ENCODE measurements around the gene RIPK4.

The RIPK4 gene

GRCh38 chr21:41752231-41752681 lies 14.6 kb downstream of the RIPK4 start:
- DNase-seq: no peak

- DNase-seq: no peak
Measured at GRCh38 chr21:41751611-41752011, 15.2 kb downstream of the RIPK4 start.

DNA sequence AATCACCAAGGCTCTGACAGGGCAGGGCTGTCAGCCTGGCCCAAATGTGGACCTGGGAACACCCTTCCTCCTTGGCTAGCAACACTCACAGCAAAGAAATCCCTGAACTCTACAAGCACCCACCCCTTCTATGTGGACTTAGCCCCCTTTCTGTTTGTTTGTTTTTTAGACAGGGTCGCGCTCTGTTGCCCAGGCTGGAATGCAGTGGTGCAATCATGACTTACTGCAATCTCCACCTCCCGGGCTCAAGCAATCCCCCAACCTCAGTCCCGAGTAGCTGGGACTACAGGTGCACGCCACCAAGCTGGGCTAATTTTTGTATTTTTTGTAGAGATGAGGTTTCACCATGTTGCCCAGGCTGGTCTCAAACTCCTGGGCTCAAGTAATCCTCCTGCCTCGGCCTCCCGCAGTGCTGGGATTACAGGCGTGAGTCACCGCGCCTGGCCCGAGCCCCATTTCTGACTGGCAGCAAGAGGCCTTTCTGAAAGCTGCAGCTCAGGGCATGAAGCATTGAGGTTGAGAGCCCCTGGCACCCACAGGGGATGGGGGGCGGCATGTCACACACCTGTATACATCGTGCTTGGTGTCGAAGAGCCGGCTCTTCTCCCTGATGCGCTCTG lies 16.2 kb downstream of the RIPK4 start:
- no peak for DNase-seq

DNA sequence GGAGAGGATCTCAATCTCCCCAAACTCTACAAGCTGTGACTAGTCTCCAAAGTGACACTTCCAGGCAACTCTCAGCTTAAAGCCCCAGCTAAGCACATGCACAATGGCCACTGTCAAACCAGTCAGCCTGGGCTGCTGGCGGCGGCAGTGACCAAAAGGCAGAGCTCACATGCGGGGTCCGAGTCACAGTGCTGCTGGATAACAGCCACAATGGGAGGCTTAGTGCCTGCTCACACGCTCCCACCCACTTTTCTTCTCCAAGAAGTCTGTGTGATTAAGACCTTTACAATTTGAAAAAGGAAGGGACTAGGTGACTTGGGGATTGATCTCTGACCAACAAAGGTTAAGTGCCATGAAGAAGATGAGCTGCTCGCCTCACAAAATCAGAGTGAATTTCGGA lies 16.8 kb downstream of the RIPK4 start:
- DNase-seq: no peak

DNA sequence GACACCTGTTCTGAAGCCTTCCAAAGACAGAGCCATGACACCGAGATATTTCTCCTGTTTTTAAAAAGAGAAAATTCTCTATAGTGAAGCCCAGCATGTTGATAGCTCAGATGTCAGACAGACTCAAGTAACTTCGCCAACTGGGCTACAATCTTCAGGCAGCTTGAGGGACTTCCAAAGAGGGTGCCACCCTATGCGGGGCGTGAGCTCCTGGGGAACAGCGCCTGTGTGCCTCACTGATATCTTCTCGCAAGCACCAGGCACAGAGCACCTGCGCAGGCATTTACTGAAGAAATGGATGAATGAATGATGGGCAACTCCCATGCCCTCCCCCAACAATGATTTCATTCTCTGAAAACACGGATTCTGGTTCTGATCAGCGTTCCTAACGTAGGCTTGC lies 17.6 kb downstream of the RIPK4 start:
- no peak for DNase-seq

DNA sequence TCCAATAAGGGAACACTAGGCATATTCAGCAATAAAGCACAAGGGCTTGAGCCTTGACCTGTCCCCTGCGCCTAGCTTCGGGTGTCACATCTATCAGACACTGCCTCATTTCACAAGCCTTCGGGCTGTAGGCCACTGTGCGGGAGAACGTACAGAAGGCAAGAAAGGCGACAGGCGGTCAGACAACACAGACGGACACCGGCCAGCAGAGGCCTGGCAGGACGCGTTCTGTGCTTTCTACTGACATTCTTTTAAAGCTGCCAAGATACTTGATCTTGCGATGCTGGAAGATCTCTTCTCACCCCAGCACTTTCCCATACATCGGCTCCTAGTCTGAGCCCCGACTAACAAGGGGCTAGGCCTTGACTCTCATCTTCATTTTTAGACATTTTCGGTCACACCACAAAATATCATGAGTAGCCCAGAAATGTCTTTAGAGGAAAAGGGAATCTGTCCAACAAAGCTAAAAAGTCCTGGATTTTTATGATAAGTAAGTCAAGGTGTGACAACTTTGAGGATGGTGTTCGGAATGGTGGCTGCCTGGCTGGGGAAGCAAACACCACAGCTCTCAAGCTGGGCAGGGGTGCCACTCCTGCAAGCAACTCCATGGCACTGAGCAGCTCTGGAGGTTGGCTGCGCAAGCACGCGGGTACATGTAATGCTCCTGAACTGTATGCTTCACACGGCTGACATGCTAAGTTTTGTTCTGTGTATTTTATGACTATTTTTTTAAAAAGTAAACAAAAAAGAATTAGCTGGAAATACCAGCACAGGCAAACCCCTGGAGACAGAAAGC lies 18.7 kb downstream of the RIPK4 start:
- no peak for DNase-seq

DNA sequence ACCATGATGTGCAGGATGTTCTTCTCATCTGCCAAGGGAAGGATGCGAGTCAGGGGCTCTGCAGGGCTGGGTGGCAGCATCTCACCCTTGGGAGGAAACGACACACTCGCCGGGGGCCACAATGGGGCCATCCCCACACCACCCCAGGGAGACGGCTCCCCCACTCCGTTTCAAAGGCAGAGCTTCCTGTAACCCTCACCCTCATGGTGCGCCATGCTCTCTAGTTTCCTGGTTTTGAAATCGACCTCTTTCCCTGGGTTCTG lies 20.2 kb downstream of the RIPK4 start:
- no peak for DNase-seq

DNA sequence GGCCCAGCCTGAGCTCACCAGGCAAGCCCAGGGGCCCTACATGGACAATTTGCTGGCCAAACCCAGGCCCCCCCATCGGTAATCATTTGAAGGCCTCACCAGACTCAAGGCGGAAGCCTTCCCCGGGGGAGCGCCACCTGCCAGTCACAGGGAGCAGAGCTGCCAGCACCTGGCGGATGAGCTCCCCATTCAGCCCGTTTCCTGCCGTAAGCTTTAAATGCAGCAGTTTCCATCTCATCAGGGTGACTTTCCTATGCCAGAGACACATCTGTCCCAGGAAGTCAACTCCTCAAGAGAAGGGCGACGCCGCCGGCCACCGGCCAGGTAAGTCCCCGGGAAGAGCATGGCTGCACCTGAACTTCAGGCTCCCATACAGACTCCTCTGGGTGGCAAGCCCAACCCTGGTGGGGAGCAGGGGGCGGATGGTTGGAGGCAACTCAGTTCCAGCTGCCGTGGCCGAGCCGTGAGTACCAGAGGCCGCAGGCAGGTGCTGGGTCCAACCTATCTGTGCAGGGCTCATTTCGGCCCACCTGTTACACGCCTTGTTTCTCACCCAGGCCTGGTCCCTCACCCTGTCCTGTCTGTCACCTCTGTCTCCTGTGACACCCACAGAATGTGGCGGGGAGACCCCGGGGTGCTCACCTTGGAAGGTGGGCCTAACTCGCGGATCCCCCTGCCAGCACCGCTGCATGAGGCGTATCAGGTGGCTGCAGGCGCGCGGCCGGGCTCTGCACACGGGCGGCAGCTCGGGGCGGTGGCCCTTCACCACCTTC lies 20.7 kb downstream of the RIPK4 start:
- DNase-seq: no peak

DNA sequence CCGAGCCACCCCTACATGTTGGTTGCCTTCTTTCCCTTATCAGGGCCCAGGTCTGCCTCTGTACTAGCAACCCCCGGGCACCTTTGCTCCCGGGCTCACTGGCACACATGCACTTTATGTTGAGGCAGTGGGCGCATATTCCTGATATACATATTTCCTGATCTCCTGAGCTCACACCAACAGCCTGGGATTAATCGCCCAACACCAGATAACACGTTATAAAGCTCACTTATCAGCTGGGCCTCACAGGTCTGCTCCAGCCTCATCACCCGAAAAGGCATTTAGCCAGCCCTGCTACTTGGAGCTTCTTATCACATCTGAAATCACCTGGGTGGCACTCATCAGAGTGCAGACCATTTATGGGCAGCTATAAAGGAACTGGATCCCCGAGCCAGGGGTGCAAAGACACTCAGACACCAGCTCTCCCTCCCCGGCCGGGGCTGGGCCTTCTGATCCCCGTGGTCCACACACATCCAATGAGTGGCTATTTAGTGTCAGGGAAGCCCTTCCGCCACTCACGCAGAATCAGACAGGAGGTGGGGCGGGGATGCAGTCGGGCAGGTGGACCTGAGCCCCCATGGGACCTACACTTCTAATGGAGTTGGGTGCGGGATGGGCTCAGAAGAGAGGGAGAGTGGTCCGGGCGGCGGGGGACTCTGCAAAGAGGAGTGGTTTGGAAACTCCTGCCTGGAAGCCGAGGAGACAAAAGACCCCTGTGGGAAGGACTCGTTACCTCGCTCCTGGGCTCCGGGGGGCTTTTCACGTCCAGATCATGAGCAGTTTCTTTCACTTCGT lies 21.6 kb downstream of the RIPK4 start:
- DNase-seq: no peak

- no peak for DNase-seq
Measured at GRCh38 chr21:41744028-41744930, 22.6 kb downstream of the RIPK4 start.

DNA sequence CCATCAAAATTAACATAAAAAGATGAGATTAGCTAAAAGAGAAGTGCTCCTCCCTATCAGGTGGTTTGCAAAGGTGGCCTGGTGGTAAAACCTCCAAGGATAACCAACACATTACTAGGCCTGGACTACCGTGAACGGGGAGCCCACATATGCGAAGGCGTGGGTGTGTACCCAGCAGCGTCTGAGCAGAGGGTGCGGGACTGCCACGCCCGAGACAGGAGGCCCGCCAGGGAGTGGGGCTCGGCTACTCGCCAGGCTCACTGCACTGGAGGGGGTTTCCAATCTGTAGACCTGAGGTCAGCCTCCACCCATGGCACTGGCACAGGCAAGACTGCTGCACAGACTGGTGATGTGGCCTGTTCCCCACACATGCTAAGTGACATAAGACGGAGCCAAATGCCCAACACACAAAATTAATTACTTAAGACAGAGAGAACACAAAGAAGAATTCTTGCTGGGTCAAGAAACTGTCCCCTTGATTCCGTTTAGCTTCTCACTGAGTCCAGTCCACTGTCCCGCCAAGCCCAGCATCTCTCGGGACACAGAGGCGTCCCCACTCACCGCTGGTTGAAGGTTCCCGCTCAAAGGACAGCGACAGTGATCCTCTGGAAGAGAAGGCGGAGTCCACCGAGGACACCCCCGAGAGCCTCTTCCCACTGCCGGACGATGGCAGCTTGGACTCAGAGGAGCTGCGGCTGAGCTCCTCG lies 23.4 kb downstream of the RIPK4 start:
- no peak for DNase-seq

DNA sequence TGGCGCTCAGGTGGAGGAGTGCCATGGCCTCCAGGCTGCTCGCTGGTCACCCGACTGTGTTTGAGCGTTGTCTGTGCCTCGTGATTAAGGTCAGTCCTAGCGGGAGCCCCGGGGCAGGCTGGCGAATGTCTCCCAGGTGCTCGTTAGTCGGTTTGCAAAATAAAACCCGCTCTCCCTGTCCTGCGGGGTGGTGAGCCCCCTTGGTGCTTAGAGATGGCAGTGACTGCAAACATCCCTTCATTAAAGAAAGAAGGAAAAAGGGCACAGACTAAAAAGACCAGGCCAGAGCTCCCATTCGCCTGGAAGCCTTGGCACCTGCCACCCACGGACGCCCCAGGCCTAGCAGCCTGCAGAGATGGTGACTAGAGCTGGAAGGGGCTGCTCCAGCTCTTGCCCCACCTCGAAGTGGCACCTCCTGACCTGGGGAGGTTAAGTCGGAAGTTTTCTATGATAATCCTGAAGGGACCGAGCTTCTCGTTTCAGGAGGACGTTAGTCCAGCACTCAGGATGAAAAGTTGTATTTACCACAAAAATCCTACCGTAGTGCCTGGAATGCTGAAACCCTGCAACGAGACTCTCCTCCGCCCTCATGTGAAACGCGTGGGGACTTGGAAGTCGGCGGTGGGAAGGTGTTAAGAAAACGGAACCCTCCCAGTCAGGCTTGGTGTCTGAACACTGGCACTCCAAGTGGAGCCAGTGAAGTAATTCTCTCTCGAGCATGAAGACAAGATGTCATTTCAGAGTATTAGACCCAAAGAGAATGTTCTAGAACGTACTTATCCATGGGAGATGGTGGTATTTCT lies 24.6 kb downstream of the RIPK4 start:
- no peak for DNase-seq

DNA sequence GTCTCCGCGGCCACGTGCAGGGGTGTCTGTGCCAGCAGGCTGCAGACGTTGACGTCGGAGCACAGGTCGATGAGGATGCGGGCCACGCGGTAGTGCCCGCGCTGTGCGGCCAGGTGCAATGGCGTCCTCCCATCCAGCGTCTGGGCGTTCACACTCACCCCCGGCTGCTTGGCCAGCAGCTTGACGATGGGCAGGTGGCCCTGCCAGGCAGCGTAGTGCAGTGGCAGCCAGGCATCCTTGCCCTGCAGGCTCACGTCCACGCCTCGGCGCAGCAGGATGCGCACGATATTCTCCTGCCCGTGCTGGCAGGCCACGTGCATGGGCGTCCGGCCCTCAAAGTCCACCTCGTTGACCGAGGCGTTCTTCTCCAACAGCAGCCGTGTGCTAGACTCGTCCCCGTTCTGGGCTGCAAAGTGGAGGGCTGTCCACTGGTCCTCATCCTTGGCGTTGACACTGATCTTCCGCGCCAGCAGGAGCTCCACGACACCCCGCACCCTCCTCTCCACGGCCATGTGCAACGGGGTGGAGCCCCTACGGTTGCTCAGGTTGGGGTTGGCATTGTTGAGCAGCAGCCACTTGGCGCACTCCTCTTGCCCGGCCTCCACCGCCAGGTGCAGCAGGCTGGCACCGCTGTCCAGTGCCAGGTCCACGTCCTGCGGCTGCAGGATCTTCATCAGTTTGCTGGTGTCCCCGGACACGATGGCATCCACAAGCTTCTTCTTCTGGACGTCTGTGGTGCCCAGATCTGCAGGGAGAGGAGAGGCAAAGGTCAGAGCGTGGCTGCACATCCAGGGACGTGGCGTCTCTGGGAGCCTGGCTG lies 25.4 kb downstream of the RIPK4 start:
- DNase-seq: no peak

GRCh38 chr21:41740604-41741252 lies 26.1 kb downstream of the RIPK4 start:
- DNase-seq: no peak

- DNase-seq: no peak
Measured at GRCh38 chr21:41739936-41740335, 26.9 kb downstream of the RIPK4 start.

GRCh38 chr21:41739011-41739410 lies 27.8 kb downstream of the RIPK4 start:
- no peak for DNase-seq

DNA sequence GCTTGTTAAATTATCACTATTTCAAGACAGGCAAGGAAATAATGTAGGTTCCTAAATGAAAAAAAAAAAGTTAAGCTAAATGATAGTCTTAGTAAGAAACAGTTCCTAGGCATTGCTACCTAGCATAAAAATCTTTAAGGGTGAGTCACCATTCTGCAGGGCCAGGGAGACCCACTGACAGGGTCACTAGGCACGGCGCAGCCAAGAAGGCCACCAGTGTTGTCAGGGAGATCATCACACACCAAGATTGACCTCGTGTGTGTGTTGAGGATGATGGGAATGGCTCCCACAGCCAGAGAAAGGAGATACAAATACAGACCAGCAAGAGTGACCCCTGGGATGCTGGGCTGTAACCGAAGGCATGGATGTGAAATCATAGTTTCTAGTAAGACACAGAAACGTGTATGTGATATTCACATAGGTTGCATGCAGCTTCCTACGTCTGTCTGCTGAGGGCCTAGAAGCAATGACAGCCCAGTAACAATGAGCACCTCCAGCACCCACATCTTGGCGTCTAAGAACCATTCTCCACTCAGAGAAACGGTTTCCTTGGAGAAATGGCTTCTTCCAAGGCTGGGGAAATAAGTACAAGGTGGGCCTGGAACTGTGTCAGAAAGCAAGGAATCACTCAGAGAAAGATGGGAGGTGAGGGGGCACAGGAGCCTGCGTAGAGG lies 29.1 kb downstream of the RIPK4 start:
- no peak for DNase-seq

GRCh38 chr21:41736423-41736822 lies 30.4 kb downstream of the RIPK4 start:
- no peak for DNase-seq

Data from stimulated activated CD4-positive, alpha-beta T cell treated with anti-CD3 and anti-CD28 coated beads, Interleukin-1b, Interleukin-23, amount 100 ng/mL, for 48 hours (primary cell).